Measurements from ENCODE around the gene XYLT1.

The XYLT1 gene

DNA sequence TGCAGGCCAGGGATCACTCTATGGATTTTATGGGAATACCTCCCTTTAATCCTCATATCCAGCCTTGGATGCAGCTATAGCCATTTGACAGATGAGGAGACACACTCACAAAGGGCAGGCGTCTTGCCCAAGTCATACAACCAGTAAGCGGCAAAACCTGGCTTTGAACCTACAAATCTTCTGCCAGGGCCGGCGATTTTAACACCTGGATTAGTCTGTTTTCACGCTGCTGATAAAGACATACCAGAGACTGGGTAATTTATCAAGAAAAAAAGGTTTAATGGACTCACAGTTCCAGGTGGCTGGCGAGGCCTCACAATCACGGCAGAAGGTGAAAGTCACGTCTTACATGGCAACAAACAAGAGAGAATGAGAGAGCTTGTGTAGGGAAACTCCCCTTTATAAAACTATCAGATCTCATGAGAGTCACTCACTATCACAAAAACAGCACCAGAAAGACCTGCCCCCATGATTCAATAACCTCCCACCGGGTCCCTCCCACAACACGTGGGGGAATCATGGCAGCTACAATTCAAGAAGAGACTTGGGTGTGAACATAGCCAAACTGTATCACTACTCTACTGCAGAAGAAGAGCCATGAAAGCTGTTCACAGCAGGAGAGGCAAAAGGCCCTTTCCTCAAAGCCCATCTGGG lies 67.5 kb downstream of the XYLT1 start:
- no peak for DNase-seq (ENCODE audit: low read depth in 2 of 2)

GRCh38 chr16:17397499-17397891 lies 73.3 kb downstream of the XYLT1 start:
- no peak for DNase-seq (ENCODE audit: low read depth in 2 of 2)

- DNase-seq (ENCODE audit: low read depth in 2 of 2): no peak
Observed at GRCh38 chr16:17396762-17397498, 73.8 kb downstream of the XYLT1 start.

GRCh38 chr16:17395849-17396480 lies 74.8 kb downstream of the XYLT1 start:
- DNase-seq (ENCODE audit: low read depth in 2 of 2): no peak

DNA sequence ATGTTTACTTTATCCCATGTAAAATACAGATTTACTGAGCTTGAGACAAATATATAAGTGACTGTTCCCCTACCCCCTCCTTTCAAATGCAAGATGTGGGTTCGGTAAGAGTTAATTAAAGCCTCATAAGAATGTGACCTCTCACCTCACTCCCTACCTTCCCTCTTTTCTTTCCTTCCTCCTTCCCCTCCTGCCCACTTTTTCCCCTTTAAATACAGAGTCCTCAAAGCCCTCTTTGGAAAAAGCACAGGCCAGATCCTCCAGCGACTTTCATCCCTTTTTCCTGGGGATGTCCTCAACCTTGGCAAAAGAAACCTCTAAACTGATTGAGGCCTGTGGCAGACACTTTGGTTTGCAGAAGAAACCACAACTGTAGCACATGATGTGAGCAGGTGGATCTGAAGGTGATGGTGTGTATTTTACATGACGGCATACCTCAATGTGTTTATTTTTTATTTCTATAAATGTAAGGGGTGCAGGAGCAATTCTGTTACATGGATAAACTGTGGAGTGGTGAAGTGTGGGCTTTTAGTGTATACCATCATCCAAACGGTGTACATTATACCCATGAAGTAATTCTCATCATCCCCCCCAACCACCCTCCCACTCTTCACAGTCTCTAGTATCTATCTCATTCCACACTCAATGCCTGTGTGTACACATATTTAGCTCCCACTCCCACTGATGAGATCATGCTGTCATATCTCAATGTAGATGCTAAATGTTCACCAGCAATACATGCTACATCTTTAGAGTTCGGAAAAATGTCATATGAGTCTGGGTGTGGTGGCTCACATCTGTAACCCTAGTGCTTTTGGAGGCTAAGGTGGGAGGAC lies 77.7 kb downstream of the XYLT1 start:
- DNase-seq (ENCODE audit: low read depth in 2 of 2): no peak

- no peak for DNase-seq (ENCODE audit: low read depth in 2 of 2)
Observed at GRCh38 chr16:17392127-17392856, 78.5 kb downstream of the XYLT1 start.

DNA sequence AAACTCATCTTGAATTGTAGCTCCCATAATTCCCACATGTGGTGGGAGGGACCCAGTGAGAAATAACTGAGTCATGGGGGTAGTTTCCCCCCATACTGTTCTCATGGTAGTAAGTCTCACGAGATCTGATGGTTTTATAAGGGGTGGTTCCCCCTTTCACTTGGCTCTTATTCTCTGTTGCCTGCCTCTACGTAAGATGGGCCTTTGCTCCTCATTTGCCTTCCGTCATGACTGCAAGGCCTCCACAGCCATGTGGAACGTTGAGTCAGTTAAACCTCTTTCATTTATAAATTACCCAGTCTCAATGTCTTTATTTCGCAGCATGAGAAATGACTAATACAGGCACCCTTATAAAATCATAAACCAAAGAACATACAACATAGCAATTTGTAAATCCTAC lies 79.0 kb downstream of the XYLT1 start:
- no peak for DNase-seq (ENCODE audit: low read depth in 2 of 2)

- DNase-seq (ENCODE audit: low read depth in 2 of 2): no peak
Observed at GRCh38 chr16:17389384-17389783, 81.4 kb downstream of the XYLT1 start.

DNA sequence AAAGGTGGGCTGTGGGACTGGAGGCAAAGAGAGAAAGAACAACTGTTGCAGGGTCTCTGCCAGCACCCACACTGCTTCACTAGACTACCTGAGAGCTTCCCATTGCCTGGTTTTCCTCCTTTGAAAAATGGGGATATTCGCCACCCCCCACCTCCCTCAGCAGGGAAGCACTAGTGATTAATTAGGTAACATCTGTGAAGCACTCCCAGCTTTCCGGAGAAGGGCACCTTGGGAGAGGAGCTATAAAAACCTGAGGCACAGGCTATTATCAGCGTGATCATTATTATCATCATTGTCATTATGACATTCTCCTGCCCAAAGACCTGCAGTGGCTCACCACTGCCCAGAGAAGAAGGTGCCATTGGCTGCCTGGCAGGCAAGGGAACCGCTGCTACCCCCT lies 83.5 kb downstream of the XYLT1 start:
- no peak for DNase-seq (ENCODE audit: low read depth in 2 of 2)

- no peak for DNase-seq (ENCODE audit: low read depth in 2 of 2)
Observed at GRCh38 chr16:17386229-17386628, 84.5 kb downstream of the XYLT1 start.

DNA sequence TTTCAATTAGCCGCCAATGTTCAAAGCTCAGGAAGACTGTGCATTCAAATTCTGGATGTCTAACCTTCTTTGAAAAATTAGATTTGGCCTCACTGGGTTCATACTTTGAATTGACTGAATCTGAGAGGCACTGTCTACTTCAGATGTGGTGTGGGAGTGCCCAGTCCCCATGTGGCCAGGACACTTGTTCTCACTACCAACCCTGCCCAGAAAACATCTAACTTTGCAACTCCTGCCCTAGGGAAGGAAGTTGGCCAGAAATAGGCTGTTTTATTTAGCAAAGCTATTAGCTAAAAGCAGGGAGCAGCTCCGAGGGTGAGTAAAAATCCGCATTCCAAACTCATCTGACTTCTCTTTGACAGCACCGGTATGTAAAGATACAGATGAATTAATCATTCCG lies 86.3 kb downstream of the XYLT1 start:
- DNase-seq (ENCODE audit: low read depth in 2 of 2): no peak

GRCh38 chr16:17382949-17383863 lies 87.6 kb downstream of the XYLT1 start:
- no peak for DNase-seq (ENCODE audit: low read depth in 2 of 2)

- DNase-seq (ENCODE audit: low read depth in 2 of 2): no peak
Observed at GRCh38 chr16:17382514-17382913, 88.2 kb downstream of the XYLT1 start.

GRCh38 chr16:17381784-17382183 lies 89.0 kb downstream of the XYLT1 start:
- no peak for DNase-seq (ENCODE audit: low read depth in 2 of 2)

DNA sequence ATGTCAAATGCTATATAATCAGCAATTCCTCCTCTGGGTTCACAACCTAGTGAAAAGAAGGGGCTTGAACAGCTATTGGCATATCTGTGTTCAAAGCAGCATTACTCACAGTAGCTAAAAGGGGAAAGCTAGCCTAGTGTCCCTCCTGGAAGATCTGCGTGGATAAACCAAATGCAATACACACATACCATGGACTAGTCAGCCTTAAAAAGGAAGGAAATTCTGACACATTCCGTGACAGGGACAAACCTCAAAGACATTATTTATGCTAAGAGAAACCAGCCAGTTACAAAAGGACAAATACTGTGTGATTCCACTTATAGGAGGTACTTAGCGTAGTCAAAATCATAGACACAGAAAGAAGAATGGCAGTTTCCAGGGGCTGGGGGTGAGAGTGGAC lies 90.1 kb downstream of the XYLT1 start:
- no peak for DNase-seq (ENCODE audit: low read depth in 2 of 2)

DNA sequence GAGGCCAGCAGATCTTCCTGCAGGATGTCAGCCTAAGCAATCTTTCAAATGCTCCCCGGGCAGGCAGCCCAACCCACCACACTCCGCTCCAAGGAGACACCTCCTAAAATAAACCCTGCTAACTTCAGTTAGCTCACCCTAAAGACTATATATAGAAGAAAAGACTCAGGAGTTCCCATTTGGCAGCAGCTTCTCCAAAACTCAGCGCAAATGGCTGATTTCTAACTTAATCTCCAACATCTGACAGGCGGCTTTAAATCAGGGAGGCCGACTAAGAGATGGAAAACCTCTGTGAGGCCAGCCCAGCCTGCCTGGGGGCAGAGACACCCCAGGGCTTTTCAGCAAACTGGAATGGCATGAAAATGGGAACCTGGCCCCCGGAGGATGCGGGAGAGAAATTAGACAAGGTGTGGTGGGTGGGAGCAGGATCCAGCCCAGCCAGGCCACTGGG lies 91.6 kb downstream of the XYLT1 start:
- DNase-seq (ENCODE audit: low read depth in 2 of 2): no peak

DNA sequence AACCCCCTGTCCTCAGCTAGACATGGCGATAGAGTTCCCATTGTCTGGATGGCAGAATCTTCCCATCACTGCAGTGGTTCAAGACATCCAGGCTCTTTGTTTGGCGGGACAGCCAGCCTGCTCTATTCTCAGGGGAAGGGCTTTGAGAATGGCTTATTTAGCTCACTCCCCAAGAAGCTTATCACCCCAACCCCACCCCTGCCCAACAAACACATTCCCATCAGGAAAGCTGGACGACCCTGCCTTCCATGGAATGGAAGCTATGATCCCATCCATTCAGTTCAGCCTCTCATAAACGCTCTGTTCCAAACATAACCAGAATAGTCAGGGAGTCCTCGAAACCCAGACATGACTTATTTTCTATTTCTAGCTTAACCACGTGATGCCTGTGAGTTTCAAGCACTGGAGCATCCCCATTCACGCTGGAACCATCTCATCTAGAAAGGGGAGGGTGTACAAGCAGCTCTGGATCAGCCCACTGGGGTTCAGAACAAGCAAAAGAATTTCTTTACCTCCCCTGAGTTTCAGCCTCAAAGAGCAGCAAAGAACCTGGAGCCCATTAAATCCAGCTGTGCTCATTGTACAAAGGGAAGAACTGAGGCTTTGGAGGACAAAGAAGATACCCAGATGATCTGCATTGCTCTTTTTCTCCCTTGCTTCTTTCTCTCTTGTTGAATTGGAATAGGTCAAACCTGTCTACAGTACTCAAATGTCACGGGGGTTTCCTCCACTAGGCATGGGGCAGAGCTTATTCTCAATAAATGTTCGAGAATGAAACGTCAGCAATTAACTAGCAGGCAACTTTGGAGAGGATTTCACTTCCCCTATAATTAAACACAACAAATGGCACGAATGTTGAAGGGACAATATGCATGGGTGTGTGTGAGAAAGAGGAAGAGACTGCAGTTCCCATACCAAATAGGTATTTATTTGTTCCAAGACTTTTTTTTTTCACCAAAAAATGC lies 93.1 kb downstream of the XYLT1 start:
- DNase-seq (ENCODE audit: low read depth in 2 of 2): no peak

DNA sequence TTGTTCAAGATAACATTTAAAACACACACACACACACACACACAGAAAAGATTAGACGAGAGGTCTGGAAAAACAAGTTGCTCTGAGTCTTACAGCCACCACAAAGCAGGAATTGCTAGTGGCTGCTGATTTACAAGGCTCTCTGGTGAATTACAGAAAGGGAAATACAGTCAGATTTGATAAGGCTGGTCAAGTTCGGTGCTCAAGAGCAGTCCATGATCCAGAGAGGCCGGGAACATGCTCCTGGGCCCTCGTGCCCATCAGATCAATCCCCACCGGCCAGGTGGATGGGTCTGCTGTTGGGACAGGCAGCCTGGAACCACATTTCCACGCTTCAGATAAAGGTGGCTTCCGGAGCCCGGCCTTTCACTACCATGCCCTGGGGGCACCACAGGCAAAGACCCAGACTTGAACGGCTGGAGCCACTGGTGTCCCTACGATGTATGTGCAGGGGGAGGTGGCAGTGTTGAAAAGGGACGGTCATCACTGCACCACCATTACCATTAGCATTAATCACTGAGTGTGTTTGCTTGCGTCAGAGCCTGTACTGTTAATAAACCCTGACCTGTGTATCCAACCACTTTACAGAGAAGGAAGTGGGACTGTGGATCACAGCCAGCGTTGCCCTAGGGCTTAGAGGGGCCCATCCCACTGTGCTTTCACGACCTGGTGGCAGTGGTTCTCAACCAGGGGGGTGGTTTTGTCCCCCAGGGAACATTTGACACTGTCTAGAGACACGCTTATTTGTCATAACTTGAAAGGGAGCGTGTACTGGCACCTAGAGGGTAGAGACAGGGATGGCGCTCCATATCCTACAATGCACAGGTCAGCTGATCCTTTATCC lies 95.1 kb downstream of the XYLT1 start:
- DNase-seq (ENCODE audit: low read depth in 2 of 2): no peak

Data from stimulated activated CD8-positive, alpha-beta memory T cell treated with anti-CD3 and anti-CD28 coated beads, Interleukin-15, amount 100 ng/mL, for 4 hours (primary cell).